UCSD-AML1 (cell line): ENCODE data around the gene ATXN1L.
"Not testable (repeated sequence)": the region's sequence is repeated elsewhere in the genome, so short reads cannot be mapped to it uniquely, and the experiment has no call there.

Experiments used
- DNase-seq: peaks from one replicate; lab custom pipeline; 2025; ENCODE audit not compliant: unreplicated experiment; lab: John Stamatoyannopoulos, UW

ATXN1L gene

GRCh38 chr16:71852561-71852960, 6.8 kb downstream of the ATXN1L start:
- no peak for DNase-seq

GRCh38 chr16:71853413-71853812, 7.6 kb downstream of the ATXN1L start:
- no peak for DNase-seq

GRCh38 chr16:71854369-71854948, 8.7 kb downstream of the ATXN1L start:
- DNase-seq, result no peak

GRCh38 chr16:71855937-71856662, 10.3 kb downstream of the ATXN1L start:
- no peak for DNase-seq

- no peak for DNase-seq
Measured at GRCh38 chr16:71859762-71860521, 14.2 kb downstream of the ATXN1L start.

GRCh38 chr16:71863995-71864394, 18.2 kb downstream of the ATXN1L start:
- no peak for DNase-seq

GRCh38 chr16:71865173-71865863, 19.5 kb downstream of the ATXN1L start:
- no peak for DNase-seq

- not testable (repeated sequence) for DNase-seq
Measured at GRCh38 chr16:71867175-71867574, 21.4 kb downstream of the ATXN1L start.

GRCh38 chr16:71867939-71868338, 22.2 kb downstream of the ATXN1L start:
- DNase-seq, result no peak

- DNase-seq, result no peak
Measured at GRCh38 chr16:71869089-71869488, 23.3 kb downstream of the ATXN1L start.

- no peak for DNase-seq
Measured at GRCh38 chr16:71870818-71871217, 25.0 kb downstream of the ATXN1L start.

GRCh38 chr16:71873199-71873598, 27.4 kb downstream of the ATXN1L start:
- DNase-seq, result no peak

GRCh38 chr16:71878911-71879310, 33.1 kb downstream of the ATXN1L start:
- no peak for DNase-seq

GRCh38 chr16:71880176-71880575, 34.4 kb downstream of the ATXN1L start:
- peak; percentile 28 for DNase-seq

GRCh38 chr16:71882505-71883167, 36.9 kb downstream of the ATXN1L start:
- DNase-seq, result peak; percentile 14

GRCh38 chr16:71883168-71883848, 37.5 kb downstream of the ATXN1L start:
- DNase-seq, result peak; percentile 42

GRCh38 chr16:71883849-71884638, 38.3 kb downstream of the ATXN1L start, which contains the start of gene ZNF821:
ZNF821 (minus strand) TSS chr16:71884182; CDS start chr16:71879946, 4,236 bp downstream.
- peak; percentile 86 for DNase-seq

- peak; percentile 27 for DNase-seq
Measured at GRCh38 chr16:71885261-71885650, 39.5 kb downstream of the ATXN1L start.

GRCh38 chr16:71889147-71889546, 43.4 kb downstream of the ATXN1L start:
- no peak for DNase-seq

GRCh38 chr16:71893888-71894228, 48.1 kb downstream of the ATXN1L start:
- DNase-seq, result no peak
